NCI-H1105 treated with DMSO at 0.1 percent for 48 hours (cell line): ENCODE data around the gene ETDC.
"Not testable (repeated sequence)": the region's sequence is repeated elsewhere in the genome, so short reads cannot be mapped to it uniquely, and the experiment has no call there.

Experiments
- DNase-seq: peaks from one replicate; lab custom pipeline; 2025; lab: John Stamatoyannopoulos, UW

ETDC gene

GRCh38 chrX:135309430-135309923 is at the start of gene ETDC:
ETDC (plus strand) TSS chrX:135309480; CDS start chrX:135309480, 0 bp downstream.
- no peak for DNase-seq

GRCh38 chrX:135260976-135261375 is 48.3 kb upstream of the ETDC start:
- DNase-seq: not testable (repeated sequence)

DNA sequence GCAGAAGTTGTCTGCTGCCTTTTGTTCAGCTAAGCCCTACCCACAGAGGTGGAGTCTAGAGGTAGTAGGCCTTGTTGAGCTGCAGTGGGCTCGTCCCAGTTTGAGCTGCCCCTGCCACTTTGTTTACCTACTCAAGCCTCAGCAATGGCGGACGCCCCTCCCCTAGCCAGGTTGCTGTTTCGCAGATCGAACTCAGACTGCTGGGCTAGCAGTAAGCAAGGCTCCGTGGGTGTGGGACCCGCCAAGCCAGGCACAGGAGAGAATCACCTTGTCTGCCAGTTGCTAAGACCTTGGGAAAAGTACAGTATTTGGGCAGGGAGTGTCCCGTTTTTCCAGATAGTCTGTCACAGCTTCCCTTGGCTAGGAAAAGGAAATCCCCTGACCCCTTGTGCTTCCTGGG is 45.9 kb upstream of the ETDC start:
- DNase-seq: not testable (repeated sequence)

DNA sequence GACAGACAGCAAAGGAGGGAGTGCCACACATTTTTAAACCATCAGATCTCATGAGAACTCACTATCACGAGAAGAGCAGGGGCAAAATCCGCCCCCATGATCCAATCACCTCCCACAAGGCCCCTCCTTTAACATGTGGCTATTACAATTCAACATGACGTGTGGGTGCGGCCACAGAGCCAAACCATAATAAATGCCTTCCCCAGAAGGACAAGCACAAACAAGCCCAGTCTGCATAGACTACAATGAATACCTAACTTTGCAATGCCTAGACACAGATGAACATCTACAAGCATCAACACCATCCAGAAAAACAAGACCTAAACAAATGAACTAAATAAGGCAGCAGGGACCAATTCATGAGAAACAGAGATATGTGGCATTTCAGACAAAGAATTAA is 45.1 kb upstream of the ETDC start:
- no peak for DNase-seq

DNA sequence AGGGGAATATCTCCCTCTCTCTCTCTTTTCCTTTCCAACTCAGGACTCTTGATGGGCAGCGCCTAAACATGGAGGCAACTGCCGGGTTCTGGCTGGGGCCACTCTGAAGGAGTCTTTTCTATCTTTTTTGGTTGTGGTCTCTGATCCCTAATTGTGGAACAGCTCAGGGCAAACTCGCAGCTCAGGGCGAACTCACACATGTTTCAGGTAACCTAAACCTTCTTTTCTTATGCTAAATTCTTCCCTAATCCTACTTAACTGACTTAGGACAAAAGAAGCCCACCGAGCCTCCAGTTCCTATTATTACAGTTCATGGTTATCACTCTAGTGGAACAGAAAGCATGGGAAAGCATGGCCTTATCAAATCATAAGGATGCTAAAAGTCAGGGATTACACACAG is 36.1 kb upstream of the ETDC start:
- no peak for DNase-seq

GRCh38 chrX:135275973-135276372 is 33.3 kb upstream of the ETDC start:
- DNase-seq: no peak

DNA sequence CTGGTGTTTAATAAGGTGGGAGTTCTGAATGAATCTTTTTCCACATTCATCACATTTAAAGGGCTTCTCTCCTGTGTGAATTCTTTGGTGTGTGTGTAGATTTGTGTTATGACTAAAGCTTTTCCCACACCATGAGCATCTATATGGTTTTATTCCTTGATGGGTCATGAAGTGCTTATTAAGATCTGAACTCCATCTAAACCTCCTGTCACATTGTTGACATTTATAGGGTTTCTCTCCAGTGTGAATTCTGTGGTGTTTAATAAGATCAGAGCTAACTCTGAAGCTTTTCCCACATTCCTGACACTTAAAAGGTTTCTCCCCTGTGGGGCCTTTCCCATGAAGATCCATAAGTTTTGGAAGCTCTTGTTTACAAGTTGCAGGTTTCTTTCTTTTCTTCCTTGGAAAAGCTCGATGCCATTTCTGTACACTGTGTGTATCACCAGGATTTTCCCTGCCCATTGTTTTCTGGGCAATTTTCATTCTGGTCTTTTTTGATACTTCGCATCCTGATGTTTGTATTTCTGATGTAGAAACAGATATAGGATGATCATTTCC is 21.9 kb upstream of the ETDC start:
- no peak for DNase-seq

DNA sequence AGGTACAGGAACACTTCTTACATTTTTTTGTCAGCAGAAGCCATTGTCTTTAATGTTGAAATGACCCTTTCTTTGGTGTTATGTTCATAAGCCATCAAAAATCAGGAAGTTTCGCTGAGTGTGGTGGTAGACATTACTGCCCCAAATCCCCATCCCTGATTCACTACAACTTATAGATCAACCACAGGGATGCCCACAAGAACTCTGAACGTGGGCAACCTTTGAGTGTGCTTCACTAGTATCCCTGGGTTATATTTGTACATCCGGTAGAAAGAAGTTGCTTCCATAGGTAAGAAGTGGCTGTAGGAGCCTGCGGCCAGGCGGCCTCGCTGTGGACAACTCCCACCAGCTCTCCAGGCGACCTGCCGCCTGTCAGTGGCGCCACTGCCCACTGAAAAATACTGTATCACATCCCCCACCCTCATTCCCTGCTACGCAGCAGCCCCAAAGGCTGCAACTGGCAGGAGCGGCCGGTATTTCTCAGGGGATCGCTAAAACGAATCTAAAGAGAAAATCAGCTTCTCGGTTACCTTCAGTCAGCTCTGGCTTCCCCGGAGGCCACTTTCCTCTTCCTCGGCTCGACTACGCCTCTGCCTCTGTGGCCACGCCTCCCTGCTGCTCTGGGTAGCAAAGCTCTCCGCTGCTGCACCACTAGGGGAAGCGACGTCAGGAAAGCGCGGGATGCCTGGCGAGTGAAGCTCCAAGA is 13.9 kb upstream of the ETDC start:
- peak; percentile 54 for DNase-seq

GRCh38 chrX:135295944-135296305 is 13.4 kb upstream of the ETDC start:
- no peak for DNase-seq

- DNase-seq: no peak
These were observed 6.9 kb upstream of the ETDC start for GRCh38 chrX:135302269-135302873.

DNA sequence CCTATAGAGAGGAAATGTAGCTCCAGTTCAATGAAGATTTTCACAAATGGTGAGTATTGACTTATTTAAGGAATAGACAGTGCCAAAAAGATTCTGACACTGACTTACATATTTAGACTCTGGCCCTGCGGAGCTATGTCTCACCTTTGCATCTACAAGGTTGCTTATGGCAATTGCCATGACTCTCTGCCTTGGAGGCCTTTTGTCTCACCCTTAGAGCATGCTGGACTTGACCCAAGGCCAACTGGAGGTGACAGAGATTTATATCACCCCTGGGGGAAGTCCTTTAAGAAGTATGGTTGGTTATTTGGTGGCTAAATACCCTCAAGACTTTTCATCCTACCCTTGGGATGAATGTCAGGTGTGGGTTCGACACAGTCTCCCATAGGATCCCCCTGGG is 4.5 kb upstream of the ETDC start:
- no peak for DNase-seq

GRCh38 chrX:135307171-135307570 is 2.1 kb upstream of the ETDC start:
- no peak for DNase-seq

GRCh38 chrX:135308345-135308855 is 880 bp upstream of the ETDC start:
- DNase-seq: peak; percentile 7

DNA sequence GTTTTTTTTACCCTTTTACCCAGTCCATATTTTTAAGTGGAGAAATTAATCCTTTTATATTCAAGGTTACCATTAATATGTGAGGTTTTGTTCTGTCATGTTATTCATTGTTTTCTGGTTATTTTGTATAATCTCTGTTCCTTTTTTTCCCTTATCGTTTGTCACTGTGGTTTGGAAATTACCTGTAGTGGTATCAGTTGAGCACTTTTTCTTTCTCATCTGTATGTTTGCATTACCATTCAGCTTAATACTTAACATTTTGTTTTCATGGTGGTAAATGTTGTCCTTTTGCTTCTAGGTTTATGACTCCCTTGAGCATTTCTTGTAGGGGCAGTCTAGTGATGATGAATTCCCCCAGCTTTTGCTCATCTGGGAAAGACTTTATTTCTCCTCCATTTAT is 6.6 kb downstream of the ETDC start:
- no peak for DNase-seq

GRCh38 chrX:135324463-135324862 is 15.2 kb downstream of the ETDC start:
- no peak for DNase-seq

DNA sequence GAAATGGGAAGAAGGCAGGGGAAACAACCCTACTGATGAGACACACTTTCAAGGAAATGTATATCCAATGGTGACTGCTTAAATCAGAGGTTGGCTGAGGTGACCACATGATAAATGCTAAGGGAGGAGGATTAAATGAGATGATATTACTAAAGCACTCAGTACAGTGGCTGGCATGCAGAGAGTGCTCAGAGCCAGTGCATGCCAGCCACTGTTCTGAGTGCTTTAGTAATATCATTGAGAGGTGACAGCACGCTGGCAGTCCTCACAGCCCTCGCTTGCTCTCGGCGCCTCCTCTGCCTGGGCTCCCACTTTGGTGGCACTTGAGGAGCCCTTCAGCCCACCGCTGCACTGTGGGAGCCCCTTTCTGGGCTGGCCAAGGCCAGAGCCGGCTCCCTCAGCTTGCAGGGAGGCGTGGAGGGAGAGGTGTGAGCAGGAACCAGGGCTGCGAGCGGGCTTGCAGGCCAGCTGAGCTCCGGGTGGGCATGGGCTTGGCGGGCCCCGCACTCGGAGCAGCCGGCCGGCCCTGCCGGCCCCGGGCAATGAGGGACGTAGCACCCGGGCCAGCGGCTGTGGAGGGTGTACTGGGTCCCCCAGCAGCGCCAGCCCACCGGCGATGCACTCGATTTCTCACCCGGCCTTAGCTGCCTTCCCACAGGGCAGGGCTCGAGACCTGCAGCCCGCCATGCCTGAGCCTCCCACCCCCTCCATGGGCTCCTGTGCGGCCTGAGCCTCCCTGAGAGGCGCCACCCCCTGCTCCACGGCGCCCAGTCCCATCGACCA is 15.9 kb downstream of the ETDC start:
- not testable (repeated sequence) for DNase-seq

GRCh38 chrX:135327299-135327698 is 18.0 kb downstream of the ETDC start:
- no peak for DNase-seq

- DNase-seq: no peak
These were observed 19.2 kb downstream of the ETDC start for GRCh38 chrX:135328421-135329005.

DNA sequence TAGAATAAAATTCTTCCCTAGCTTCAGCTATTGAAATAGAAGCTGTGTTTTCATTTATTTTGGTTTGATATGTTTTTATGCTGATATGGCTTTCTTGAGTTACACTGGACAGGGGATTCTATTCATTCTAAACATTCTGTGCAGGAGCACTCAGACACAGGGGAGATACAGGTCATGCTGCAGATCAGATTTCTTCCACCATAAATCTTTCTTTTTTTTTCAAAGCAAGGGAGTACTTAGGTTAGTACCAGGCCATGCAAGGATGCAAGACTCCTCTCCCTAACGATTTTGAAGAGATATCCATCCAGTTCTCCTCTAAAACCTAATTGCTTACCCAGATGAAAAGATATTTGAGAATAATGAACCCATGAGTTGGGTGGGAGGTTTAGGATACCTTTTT is 21.4 kb downstream of the ETDC start:
- DNase-seq: no peak

- no peak for DNase-seq
These were observed 22.2 kb downstream of the ETDC start for GRCh38 chrX:135331525-135331924.

GRCh38 chrX:135340831-135341230 is 31.6 kb downstream of the ETDC start:
- DNase-seq: no peak

DNA sequence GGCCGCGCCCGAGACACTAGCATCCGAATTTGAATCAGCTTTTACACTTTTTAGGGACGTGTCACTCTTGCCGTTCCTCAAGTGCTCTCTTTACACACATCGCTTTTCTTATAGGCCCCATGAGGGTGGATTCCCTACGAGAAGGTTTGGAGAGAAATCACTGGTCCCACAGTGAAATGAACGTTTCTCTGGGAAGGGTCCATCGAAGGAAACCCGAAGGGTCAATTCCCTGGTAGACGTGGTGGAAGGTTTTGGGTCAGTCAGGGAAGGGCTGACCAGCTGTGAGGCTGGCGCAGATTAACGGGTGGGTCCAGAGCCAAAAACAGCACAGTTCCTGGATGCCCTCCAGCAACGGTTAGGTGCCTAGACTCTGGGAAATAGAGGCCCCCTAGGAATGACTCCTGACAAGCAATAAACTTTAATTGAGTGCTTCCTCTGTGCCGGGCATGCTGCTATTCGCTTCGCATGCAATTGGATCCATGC is 35.9 kb downstream of the ETDC start:
- DNase-seq: peak; percentile 55
